Calu3 (cell line): ENCODE data around the gene GRAP2. TPM values are rescaled to one million over a fixed set of nuclear protein-coding genes. Genes with fewer than 3 reads are reported as not detected.
"Not testable (repeated sequence)": the region's sequence is repeated elsewhere in the genome, so short reads cannot be mapped to it uniquely, and the experiment has no call there.

Experiments
- BruUV-seq: library from RNA; stranded (reverse); fragments of 400-500 nt; replicated peaks from 2 replicates; lab custom pipeline; 2021; lab: Mats Ljungman, UMichigan
- CTCF ChIA-PET: fragments of 300-600 bp; sonication (Branson Sonifier 250); formaldehyde crosslinking; loops from one replicate; lab custom pipeline; 2022; ENCODE audit warnings: antibody characterized with exemption; lab: Charles Lee
- DNase-seq: peaks from one replicate; pipeline ENCODE4 v3.0.0; 2022
- H3K27ac Mint-ChIP-seq: one replicate; pipeline ENCODE4 v1.8.0; 2022; ENCODE audit warnings: mixed read lengths; ENCODE audit not compliant: unreplicated experiment
- H3K27me3 Mint-ChIP-seq: one replicate; pipeline ENCODE4 v1.8.0; 2022; ENCODE audit warnings: mixed read lengths; ENCODE audit not compliant: unreplicated experiment
- H3K36me3 Mint-ChIP-seq: one replicate; pipeline ENCODE4 v1.8.0; 2022; ENCODE audit warnings: mild to moderate bottlenecking, moderate library complexity, mixed read lengths; ENCODE audit not compliant: insufficient read depth, unreplicated experiment
- H3K4me1 Mint-ChIP-seq: one replicate; pipeline ENCODE4 v1.8.0; 2022; ENCODE audit warnings: mild to moderate bottlenecking, low read depth, mixed read lengths; ENCODE audit not compliant: unreplicated experiment
- H3K4me3 Mint-ChIP-seq: one replicate; pipeline ENCODE4 v1.8.0; 2022; ENCODE audit warnings: mild to moderate bottlenecking, low read depth, moderate library complexity, mixed read lengths; ENCODE audit not compliant: unreplicated experiment
- H3K9me3 Mint-ChIP-seq: one replicate; pipeline ENCODE4 v1.8.0; 2022; ENCODE audit warnings: low read depth, mixed read lengths; ENCODE audit not compliant: unreplicated experiment
- intact Hi-C: fragments of 100-400 bp; cut with micrococcal nuclease; formaldehyde crosslinking; loops from one replicate; pipeline ENCODE4 v1.10.0; 2022; ENCODE audit not compliant: unreplicated experiment
- total RNA-seq: library from RNA; stranded (reverse); gene quantifications from 2 replicates; pipeline ENCODE4 v1.2.3, GENCODE V29; 2022
- TF ChIP-seq, protein P1 (sequence below): fragments of 200-600 bp; IDR thresholded peaks from one replicate; pipeline ENCODE4 v1.8.0; 2022; ENCODE audit warnings: antibody characterized with exemption; ENCODE audit not compliant: unreplicated experiment

GRAP2 gene
- total RNA-seq, 1 experiment from 2014 or later, result not detected

DNA sequence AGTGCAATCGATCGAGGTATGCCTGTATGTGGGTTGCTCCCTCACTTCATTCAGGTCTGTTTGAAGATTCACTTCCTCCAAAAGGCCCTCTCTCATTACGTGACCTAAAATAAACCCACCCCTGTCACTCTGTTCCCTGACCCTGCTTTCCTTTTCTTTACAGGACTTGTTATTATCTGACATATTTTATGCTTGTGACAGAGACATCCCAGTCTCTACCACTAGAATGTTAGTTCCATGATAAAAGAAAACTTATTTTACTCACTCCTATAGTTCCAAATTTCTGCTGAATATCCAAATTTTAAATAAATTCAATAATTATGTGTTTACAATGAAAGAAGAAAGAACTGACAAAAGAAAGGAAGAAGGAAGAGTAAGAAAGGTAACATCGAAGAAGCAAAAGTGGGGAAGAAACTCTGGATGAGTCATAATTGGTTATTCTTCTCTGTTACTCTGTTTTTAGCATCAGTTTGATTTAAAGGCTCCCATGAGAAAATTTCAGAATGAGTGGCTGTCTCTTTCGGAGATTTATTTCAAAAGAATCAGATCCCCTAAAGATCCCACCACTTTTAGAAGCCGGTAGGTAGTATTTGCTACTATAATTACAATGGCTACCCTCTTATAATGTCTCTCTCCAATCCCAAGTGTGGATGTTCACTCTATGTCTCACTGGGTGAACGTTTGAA is 40.8 kb upstream of the GRAP2 start:
- Mint-ChIP-seq H3K4me3 (no peak overlapping the region), H3K27ac (no peak overlapping the region), H3K4me1 (no peaks in the 10 kb centered on the region), H3K9me3 (no peaks in the 10 kb centered on the region), H3K36me3 (no peaks in the 10 kb centered on the region), H3K27me3 (peaks cover 86% of the 10 kb centered on the region)
- no TSS peak for BruUV-seq
- TF ChIP-seq, protein P1, sequence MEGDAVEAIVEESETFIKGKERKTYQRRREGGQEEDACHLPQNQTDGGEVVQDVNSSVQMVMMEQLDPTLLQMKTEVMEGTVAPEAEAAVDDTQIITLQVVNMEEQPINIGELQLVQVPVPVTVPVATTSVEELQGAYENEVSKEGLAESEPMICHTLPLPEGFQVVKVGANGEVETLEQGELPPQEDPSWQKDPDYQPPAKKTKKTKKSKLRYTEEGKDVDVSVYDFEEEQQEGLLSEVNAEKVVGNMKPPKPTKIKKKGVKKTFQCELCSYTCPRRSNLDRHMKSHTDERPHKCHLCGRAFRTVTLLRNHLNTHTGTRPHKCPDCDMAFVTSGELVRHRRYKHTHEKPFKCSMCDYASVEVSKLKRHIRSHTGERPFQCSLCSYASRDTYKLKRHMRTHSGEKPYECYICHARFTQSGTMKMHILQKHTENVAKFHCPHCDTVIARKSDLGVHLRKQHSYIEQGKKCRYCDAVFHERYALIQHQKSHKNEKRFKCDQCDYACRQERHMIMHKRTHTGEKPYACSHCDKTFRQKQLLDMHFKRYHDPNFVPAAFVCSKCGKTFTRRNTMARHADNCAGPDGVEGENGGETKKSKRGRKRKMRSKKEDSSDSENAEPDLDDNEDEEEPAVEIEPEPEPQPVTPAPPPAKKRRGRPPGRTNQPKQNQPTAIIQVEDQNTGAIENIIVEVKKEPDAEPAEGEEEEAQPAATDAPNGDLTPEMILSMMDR, result no peak
- CTCF ChIA-PET, result no interaction called here
- intact Hi-C loops, result no loop called here
- DNase-seq, result no peak

DNA sequence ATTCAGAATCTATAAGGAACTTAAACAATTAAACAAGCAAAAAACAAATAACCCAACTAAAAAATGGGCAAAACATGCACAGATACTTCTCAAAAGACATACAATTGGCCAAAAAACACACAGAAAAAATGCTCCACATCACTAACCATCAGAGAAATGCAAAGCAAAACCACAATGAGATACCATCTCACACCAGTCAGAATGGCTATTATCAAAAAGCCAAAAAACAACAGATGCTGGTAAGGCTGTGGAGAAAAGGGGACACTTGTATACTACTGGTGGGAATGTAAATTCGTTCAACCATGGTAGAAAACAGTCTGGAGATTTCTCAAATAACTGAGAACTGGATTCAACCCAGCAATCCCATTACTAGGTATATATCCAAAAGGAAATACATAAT is 32.1 kb upstream of the GRAP2 start:
- Mint-ChIP-seq H3K9me3 (no peaks in the 10 kb centered on the region), H3K4me1 (no peaks in the 10 kb centered on the region), H3K4me3 (no peak overlapping the region), H3K27ac (no peak overlapping the region), H3K27me3 (peaks cover 95% of the 10 kb centered on the region), H3K36me3 (no peaks in the 10 kb centered on the region)
- TF ChIP-seq, protein P1, result no peak
- DNase-seq, result no peak
- CTCF ChIA-PET, result no interaction called here
- intact Hi-C loops, result no loop called here
- no TSS peak for BruUV-seq

DNA sequence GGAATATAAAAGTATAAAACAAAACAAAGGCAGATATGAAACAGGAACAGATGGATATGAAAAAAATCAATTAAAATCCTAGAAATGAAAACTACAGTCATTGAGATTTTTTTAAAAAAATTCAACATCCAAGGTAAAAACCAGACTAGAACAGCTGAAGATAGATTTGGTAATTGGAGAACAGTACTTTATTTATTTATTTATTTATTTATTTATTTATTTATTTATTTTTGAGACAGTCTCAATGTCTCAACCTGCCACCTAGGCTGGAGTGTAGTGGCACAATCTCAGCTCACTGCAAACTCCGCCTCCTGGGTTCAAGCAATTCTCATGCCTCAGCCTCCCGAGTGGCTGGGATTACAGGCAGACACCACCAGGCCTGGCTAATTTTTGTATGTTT is 31.1 kb upstream of the GRAP2 start:
- peaks cover 93% of the 10 kb centered on the region for H3K27me3 Mint-ChIP-seq
- intact Hi-C loops, DNase-seq, H3K4me3 Mint-ChIP-seq, H3K9me3 Mint-ChIP-seq, H3K36me3 Mint-ChIP-seq, BruUV-seq, CTCF ChIA-PET, H3K4me1 Mint-ChIP-seq, H3K27ac Mint-ChIP-seq: not testable (repeated sequence)

DNA sequence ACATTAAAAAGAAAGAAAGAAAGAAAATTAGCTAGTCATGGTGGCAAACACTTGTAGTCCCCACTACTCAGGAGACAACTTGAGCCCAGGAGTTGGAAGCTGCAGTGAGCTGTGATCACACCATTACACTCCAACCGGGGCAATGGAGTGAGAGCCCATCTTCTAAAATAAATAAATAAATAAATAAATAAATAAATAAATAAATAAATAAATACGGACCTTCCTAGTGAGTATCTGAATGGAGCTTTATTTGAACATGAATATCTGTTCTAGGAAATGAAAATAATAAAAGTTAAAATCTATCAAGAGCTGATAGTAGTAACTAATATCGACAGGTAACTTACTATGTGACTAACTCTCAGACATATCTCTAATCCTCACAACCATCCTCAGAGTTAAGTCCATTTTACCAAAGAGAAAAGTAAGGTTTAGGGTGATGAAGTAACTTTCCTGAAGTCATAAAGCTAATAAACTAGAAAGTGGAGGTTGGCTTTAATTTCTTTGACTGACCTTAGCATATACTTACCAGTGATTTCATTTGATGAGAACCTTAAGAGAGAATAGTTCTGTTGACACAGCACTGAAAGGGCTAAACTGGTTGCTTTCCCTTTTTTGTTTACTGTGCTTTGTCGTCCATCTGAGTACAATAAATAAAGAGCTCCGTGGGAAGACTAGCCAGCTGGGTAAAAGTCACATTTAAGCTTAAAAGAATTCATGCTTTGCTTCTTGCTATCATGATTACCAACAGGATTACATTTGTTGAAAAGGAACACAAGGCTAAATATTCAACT is 29.7 kb upstream of the GRAP2 start:
- no peak overlapping the region for H3K4me3 Mint-ChIP-seq
- peaks cover 79% of the 10 kb centered on the region for H3K27me3 Mint-ChIP-seq
- no peaks in the 10 kb centered on the region for H3K4me1 Mint-ChIP-seq
- CTCF ChIA-PET, result no interaction called here
- no peaks in the 10 kb centered on the region for H3K36me3 Mint-ChIP-seq
- TF ChIP-seq, protein P1, result no peak
- no peaks in the 10 kb centered on the region for H3K9me3 Mint-ChIP-seq
- intact Hi-C loops, result no loop called here
- H3K27ac Mint-ChIP-seq, result no peak overlapping the region
- no TSS peak for BruUV-seq
- no peak for DNase-seq
